Measurements from ENCODE around the gene LAMC2.

Gene LAMC2

GRCh38 chr1:183180634-183181056 lies 5.4 kb upstream of the LAMC2 start:
- no peak for TF ChIP-seq CTCF (IDR thresholded peaks at IDR 0.05; ENCODE audit: insufficient read depth, missing control alignments)
- no peak for FAIRE-seq
- no peak for DNase-seq (ENCODE audit: insufficient read length, low spot score)

- FAIRE-seq: no peak
- DNase-seq (ENCODE audit: insufficient read length, low spot score): no peak
- TF ChIP-seq CTCF (IDR thresholded peaks at IDR 0.05; ENCODE audit: insufficient read depth, missing control alignments): no peak
These were observed 777 bp downstream of the LAMC2 start for GRCh38 chr1:183186841-183187240.

GRCh38 chr1:183188240-183188639 lies 2.2 kb downstream of the LAMC2 start:
- DNase-seq (ENCODE audit: insufficient read length, low spot score): no peak
- no peak for TF ChIP-seq CTCF (IDR thresholded peaks at IDR 0.05; ENCODE audit: insufficient read depth, missing control alignments)
- FAIRE-seq: no peak

- TF ChIP-seq CTCF (IDR thresholded peaks at IDR 0.05; ENCODE audit: insufficient read depth, missing control alignments): no peak
- DNase-seq (ENCODE audit: insufficient read length, low spot score) (no peak), FAIRE-seq (no peak)
These were observed 5.8 kb downstream of the LAMC2 start for GRCh38 chr1:183191833-183192232.

GRCh38 chr1:183193963-183194525 lies 8.0 kb downstream of the LAMC2 start:
- TF ChIP-seq CTCF (IDR thresholded peaks at IDR 0.05; ENCODE audit: insufficient read depth, missing control alignments): no peak
- DNase-seq (ENCODE audit: insufficient read length, low spot score) (no peak), FAIRE-seq (no peak)

- TF ChIP-seq CTCF (IDR thresholded peaks at IDR 0.05; ENCODE audit: insufficient read depth, missing control alignments): no peak
- DNase-seq (ENCODE audit: insufficient read length, low spot score) (no peak), FAIRE-seq (no peak)
These were observed 8.6 kb downstream of the LAMC2 start for GRCh38 chr1:183194527-183195141.

GRCh38 chr1:183195142-183195574 lies 9.1 kb downstream of the LAMC2 start:
- TF ChIP-seq CTCF (IDR thresholded peaks at IDR 0.05; ENCODE audit: insufficient read depth, missing control alignments): no peak
- FAIRE-seq (no peak), DNase-seq (ENCODE audit: insufficient read length, low spot score) (no peak)
